KBM-7 (cell line): ENCODE data around the gene FAM13A.

Experiments used
- DNase-seq: peaks from one replicate; pipeline ENCODE4 v3.0.0-alpha.2; 2015
- in situ Hi-C: fragments of 300-500 bp; cut with MboI; formaldehyde crosslinking; loops from 2 replicates; pipeline ENCODE4 v1.14.3; 2020; ENCODE audit warnings: low sequenced_read_pairs, low pct_unique_long_range_greater_than_20kb, mixed read lengths

The FAM13A gene

DNA sequence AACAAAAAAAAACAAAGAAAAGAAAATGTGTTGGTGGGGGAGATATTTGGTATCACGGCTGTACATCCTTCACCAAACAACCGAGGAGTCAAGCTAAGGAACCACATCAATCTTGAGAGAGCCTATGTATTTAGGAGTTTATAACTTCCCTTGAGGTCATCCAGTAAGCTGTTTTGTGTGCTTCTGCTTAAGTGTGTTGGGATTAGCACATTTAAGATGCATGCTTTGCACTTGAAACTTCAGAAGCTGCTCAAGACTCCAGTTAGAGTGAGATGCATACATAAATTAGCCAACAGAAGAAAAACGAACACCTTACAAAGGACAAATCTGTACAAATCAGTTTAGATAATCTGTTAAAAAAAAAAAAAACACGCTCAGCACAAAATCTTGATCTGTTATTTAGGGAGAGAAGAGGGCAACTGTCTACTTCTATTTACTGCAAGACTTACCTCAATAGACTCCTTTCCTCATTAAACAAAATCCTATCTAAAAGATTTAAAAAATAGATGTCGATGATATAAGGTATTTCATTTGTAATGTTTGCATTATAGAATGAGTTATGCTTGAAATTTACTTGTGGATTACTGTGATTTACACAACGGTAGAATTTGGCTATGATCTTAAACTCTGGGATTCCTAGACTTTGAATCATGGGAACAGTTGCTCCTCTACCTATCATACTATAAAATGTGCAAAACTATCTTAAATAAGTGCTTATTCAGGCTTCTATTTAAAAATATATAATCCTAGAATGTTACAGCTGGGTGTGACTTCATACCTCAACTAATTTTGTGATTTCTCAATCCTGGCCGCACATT is 305.5 kb downstream of the FAM13A start:
- no peak for DNase-seq
- in situ Hi-C loops = no loop called here

DNA sequence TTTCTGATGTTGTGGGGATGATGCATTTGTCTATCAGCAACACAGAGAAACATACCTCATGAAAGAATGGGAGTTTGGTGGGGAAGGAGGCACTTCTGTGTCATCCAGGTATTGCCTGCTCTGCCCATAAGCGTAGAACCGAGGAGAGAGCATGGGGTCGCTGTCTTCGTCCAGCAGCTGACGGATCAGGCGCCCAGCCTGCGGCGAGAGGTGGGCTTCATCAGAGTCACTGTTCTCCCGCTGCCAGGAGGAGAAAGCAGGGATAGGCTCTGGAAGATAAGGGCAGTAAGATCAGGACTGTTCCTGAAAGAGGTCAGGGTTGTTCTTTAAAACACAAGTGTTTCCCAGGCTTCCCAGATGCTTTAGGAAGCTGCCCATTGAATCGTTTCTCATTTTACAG is 306.6 kb downstream of the FAM13A start:
- DNase-seq = no peak
- in situ Hi-C loops = no loop called here

DNA sequence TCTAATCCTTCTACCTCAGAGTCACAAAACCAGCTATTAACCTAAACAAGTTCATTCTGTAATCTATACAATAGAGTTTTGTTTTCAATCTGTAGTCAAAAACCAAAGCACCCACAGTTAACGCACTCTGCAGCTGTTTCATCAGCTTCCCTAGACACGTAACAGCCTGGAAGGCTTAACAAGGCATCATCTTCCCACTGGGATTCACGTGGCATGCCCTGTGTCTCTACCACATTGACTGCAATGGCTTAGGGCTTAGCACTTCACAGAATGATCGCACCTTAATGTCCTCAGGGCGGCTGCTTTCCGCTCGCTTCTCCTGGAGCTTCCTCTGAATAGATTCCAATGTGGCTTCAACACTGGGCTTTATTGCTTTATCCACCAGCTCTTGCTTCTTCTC is 309.6 kb downstream of the FAM13A start:
- no peak for DNase-seq
- in situ Hi-C loops = no loop called here

DNA sequence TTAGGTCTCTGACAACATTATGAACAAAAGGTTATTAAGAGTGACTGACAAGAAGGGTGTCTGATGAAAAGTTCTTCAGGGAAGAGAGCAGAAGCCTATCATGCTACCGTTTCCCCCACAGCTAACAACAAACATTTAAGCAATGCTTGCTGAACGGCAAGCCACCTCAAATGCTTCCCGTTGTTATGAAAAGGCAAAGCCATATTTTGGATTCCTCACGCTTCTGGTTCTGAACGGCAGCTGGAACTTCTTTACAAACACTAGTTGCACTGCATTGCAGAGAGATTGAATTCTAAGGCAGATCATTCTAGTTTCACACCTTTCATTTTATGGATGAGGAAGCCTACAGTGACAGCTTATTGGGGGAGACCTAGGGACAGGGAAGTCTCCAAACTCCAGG is 310.8 kb downstream of the FAM13A start:
- DNase-seq = no peak
- in situ Hi-C loops = no loop called here

DNA sequence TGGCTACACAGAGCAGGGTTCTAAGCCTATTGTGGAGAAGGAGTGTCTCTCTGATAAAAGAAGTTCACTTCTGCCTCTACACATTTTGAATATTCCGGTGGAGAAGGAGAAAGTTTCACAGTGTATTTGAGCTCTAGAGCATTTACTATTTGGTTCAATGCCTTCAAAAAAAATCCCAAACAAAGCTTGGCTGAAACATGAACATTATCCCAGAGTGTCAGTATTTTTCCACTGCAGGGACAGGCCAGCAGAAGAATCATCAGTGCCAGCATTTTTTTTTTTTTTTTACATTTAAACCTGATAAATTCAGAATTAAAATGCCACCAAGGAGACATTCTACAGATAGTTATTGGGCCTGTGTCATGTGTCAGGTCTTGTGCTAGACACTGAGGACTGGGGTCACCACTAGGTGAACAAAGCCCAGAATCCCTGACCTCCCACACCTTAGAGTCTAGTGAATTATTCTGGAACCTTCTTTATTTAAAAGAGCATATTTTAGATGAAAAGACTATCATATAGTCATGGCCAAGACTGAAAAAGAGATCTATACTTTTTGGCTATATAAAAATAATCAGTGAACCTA is 311.3 kb downstream of the FAM13A start:
- no peak for DNase-seq
- in situ Hi-C loops = no loop called here

GRCh38 chr4:88745175-88745574 is 311.8 kb downstream of the FAM13A start:
- in situ Hi-C loops = no loop called here
- no peak for DNase-seq

DNA sequence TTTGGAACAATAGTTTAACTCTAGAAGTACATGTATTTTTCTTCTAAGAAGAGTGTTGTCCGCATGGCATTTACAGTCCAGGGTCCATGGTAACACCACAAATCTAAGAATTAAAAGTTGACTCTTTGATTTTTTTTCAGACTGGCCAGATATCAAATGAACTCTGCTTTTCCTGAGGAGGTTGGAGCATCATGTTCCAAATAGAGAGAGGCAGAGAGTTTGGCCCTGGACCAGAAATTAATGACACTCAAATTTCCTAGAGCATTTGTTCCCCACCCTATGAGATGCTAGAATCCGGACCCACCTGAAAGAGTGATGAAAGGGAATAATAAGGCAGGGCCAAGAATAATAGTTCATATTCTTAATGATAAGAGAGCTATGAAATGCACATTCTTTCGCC is 312.4 kb downstream of the FAM13A start:
- no peak for DNase-seq
- in situ Hi-C loops = no loop called here

DNA sequence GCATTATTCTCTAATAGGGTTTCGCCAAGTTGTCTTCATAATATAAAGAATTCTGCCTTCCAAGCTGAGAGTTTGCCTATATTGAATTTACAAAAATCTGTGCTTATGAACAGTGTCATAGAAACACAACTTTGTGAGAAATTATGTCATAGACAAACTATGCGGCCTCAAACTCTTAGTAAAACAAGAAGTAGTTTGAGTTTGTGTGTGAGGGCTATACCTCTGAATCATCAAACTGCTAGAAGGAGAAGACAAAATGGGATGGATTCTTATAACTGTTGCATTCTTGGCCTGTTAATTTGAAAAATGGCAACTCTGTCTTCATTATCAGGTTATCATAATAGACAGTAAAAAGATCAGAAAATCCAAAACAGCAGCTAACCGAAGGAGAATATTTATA is 313.3 kb downstream of the FAM13A start:
- DNase-seq = no peak
- in situ Hi-C loops = no loop called here

GRCh38 chr4:88742561-88742960 is 314.4 kb downstream of the FAM13A start:
- in situ Hi-C loops = no loop called here
- no peak for DNase-seq

DNA sequence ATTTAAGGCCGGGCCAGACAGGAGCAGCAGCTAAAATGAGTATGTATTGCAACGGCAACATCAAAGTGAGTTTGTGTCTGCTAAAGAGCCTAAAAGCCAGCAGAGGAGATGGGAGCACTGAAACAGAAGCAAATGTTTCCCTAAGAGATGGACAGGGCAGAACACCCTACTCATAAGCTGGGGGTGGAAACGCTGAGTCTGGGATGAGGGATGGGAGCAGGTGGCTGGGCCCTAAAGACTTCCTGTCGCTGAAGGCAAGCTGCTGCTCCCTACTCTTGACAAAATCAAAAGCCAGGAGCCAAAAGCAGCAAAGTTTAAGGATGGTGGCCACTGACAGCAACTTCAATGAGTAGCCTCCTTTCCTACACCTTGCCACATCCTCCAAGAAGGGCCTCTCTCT is 318.8 kb downstream of the FAM13A start:
- in situ Hi-C loops = no loop called here
- DNase-seq = no peak

GRCh38 chr4:88737307-88737941 is 319.6 kb downstream of the FAM13A start:
- in situ Hi-C loops = no loop called here
- peak; percentile 8 for DNase-seq

DNA sequence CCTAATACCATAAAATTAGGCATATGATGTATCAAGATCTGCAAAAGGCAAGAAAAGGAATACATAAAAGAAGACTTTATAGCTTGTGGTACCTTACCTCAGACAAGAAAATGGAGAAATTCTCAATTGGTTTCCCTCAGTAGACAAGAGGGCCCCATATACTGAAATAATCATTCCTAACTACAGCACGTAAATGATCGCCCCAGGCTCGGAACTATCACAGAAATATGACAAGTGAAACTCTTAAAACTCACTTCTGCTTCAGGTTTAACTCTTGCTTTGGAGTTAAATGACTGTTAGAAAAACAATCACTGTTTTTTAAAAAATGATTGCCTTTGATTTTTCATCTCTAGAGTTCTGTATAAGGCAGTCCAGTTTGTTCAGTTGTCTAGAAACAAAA is 320.7 kb downstream of the FAM13A start:
- no peak for DNase-seq
- in situ Hi-C loops = no loop called here

DNA sequence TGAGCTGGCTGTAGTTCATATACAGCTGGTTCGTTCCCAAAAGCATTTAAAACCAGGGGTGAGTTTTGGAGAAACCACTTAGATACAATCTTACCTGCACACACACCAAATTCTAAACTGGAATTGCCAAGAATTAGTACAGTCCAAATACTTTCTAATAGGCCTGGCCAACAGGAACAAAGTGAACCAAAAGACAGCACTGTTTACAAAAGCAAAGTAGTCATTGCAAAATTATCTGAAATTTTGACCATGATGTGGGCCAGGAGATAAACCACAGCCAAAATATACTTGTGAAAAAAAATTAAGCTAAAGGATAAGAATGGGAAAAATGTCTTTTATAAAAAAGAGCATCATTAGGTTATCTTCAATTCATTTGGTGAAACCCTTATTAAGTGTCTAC is 321.4 kb downstream of the FAM13A start:
- in situ Hi-C loops = no loop called here
- DNase-seq = no peak

DNA sequence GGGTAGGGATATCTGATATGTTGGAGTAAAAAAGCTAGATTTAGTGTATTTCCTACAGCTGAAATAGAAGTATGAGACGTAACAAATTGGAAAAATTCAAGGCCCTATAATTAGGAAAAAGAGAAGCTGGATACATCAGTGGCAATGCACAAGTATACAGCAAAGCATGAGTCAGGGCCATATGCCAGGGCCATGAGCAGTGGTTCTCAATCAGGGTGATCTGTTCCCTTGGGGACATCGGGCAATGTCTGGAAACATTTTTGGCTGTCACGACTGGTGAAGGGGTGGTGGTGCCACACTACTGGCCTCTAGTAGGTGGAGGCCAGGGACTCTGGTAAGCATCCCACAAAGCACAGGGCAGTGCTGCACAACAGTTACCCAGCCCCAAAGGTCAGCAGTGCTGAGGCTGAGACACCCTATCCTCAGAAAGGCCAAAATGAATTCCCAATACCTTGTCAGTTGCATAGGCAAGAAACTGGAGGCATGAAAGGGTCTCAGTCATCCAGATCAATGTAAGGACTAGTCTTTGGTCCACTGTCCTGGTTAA is 322.5 kb downstream of the FAM13A start:
- no peak for DNase-seq
- in situ Hi-C loops = no loop called here

GRCh38 chr4:88732714-88733368 is 324.1 kb downstream of the FAM13A start:
- in situ Hi-C loops = no loop called here
- no peak for DNase-seq

GRCh38 chr4:88731381-88731780 is 325.6 kb downstream of the FAM13A start:
- in situ Hi-C loops = no loop called here

DNA sequence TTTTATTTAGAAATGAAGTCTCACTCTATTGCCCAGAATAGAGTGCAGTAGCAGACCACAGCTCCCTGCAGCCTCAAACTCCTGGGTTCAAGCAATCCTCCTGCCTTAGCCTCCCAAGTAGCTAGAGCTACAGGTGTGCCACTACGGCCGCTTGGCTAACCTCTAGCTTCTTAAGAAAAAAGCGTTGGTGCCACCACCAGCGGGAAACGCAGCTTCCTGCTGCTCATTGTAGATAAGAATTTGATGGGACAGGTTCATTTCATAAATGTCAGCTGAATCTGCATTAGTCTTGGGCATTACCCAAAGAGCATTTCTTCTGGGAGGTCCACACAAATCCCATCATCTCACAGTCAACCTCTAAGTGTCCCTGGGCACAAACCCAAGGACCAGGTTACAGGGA is 326.2 kb downstream of the FAM13A start:
- in situ Hi-C loops = no loop called here
- no peak for DNase-seq

More at GRCh38 chr4:88731381-88731780, 325.6 kb downstream of the FAM13A start:
- DNase-seq = no peak

DNA sequence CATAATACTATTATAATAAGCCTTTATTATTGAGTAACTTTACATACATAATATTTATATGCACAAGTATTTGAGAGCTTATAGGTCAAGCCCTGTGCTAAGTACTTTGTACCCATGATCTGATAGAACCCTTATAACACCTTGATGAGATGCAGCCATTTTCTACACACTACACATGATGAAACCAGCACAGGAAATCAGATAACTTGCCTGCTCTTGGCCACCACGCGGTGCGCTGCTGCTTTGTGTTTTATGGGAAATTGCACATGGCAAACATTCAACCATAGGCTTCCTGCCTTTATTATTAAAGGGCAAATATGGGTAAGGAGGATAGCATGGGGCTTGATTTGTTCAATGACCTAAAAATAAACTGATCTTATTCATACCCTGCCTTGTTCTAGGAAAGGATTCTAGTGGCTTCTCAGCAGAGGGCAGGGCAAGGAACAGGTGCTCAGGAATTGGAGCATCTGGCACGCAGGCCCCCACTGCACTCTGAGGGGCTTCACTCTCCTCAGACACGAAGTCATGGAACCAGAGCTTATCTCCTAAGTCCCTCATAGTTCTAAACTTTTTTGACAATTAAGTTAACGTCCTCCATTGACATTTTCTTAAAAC is 327.7 kb downstream of the FAM13A start:
- DNase-seq = no peak
- in situ Hi-C loops = no loop called here

- in situ Hi-C loops = no loop called here
- DNase-seq = no peak
These were observed 328.8 kb downstream of the FAM13A start for GRCh38 chr4:88728146-88728545.
